C4-2B (cell line): ENCODE measurements around the gene PTPRD.

Experiments used
- ZFX ChIP-seq: fragments of 450-650 bp; IDR thresholded peaks from 2 replicates; pipeline ENCODE4 v1.6.1; 2017
- TF ChIP-seq, protein P1 (sequence below): fragments of 450-650 bp; conservative IDR thresholded peaks from 2 replicates; pipeline ENCODE4 v1.5.1; 2017; ENCODE audit warnings: mild to moderate bottlenecking

DNA sequence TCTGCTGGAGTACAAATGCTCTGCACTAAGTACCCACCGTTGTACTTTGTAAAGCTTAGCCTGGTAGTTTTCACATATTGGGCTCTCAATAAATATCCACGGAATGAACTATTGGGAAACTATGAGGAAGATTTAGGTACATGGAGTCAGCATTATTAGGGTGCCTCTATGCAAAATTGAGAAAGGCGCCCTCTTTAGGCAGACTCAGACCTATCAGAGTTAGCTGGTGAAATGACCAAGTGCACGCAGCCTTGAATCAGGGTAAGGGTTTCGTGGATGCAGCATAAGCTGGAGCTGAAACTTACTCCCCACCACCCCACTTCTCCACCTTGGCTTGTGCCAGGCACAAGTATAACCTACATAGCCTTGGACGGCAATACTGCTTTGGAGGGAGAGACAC is 1634.5 kb downstream of the PTPRD start:
- TF ChIP-seq, protein P1, sequence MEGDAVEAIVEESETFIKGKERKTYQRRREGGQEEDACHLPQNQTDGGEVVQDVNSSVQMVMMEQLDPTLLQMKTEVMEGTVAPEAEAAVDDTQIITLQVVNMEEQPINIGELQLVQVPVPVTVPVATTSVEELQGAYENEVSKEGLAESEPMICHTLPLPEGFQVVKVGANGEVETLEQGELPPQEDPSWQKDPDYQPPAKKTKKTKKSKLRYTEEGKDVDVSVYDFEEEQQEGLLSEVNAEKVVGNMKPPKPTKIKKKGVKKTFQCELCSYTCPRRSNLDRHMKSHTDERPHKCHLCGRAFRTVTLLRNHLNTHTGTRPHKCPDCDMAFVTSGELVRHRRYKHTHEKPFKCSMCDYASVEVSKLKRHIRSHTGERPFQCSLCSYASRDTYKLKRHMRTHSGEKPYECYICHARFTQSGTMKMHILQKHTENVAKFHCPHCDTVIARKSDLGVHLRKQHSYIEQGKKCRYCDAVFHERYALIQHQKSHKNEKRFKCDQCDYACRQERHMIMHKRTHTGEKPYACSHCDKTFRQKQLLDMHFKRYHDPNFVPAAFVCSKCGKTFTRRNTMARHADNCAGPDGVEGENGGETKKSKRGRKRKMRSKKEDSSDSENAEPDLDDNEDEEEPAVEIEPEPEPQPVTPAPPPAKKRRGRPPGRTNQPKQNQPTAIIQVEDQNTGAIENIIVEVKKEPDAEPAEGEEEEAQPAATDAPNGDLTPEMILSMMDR, result no peak
- no peak for TF ChIP-seq ZFX
